GM21390 (cell line): ENCODE measurements around the gene FNDC3A.

ENCODE experiments used
- ATAC-seq: cut with Tn5 transposase; IDR thresholded peaks from one replicate; pipeline ENCODE4 v1.9.1; 2021; ENCODE audit not compliant: unreplicated experiment

The FNDC3A gene

DNA sequence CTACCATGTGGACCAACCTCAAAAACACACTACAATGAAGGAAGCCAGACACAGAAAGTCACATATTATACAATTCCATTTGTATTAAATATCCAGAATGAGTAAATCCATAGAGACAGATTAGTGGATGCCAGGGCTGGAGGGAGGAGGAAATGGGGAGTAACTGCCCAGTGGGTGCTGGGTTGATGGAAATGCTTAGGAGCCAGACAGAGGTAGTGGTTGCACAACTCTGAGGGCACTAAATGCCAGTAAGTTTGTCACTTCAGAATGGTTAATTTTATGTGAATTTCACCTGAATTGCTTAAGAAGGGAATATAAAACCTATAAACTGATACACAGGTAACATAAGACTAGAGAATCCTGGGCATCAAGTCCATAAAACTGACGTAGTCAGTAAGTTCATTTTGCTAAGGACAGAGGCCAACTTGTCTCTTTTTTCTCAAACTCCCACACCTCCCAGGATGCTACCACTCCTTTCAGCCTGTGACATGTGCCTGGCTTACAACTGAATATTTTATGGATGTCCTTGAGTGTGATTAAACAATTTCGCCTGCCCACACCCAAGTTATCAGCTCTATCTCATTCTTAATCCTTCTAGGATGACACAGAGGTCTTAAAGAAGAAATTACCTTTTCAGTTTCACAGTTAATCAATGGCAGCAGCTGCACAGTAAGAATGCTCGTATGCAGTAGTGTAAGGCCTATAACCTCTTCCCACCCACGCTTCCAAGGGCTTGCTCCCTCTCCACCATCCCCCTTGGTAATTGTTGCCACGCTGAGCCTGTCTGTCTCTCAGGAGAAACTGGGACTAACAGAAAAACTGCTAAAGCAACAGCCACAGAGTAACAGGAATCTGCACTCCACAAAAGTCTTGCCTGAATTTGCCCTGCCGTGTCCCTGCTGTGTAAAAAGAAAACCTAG is 238.5 kb downstream of the FNDC3A start:
- ATAC-seq = no peak

DNA sequence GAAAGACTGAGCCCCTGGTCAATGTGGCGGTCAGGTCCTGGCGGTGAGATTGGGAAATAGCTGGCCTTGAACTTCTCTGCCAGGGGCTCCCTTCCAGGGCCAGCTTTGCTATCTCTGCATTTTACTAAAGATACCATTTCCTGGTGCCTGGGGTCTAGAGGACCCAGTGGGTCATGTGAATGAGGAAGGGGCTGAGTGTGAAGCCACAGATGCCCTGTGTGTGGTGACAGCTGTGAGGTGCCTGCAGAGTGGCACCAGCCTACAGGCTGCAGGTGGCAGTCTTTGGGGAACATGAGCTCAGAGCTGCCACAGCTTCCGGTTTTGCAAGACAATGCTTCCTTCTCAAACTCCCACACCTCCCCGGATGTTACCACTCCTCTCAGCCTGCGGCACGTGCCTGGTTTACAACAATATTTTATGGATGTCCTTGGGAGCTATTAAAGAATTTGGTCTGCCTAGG is 239.2 kb downstream of the FNDC3A start:
- peak; percentile 66 for ATAC-seq

DNA sequence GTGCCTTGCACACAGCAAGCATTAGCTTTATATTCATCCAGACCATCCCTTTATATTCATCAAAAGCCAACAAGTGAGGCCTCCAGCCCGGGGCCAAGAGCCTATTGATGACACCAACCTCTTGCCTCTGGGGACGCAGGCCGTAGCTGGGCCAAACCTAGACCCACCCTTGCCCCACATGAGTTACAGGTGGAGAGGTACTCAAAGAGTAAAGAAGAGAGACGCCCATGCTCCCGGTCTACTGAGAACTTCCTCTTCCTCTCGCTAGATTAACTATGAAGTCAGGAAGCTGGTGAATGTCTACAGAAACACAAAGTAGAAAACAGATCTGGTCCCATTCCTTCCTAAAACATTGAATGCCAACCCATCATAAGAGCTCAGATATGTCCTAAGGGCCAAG is 240.6 kb downstream of the FNDC3A start:
- no peak for ATAC-seq

DNA sequence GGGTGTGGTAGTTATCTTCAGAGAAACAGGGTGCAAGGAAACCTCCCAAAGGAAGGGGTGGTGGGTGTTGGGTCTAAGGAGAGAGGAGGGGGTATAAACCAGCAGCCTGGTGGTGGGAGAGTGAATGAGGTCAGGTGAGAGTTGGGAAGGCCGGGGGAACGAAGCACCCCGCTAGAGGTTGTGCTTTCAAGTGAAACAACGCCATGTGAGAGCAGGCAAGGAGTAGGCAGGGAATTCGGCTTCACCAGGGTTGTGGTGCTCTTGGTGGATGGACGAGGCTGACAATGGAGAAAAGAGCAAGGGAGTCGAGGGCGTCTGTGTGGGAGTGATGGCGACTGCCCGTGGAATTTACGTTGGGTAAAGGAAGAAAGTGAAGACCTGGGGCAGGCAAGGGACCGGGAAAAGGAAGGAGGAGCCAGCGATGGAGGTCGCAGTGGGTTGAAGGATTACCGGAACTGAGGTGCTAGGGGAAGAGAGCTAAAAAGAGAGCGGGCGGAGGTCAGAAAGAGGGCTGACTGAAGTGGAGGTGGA is 242.3 kb downstream of the FNDC3A start:
- ATAC-seq = no peak

DNA sequence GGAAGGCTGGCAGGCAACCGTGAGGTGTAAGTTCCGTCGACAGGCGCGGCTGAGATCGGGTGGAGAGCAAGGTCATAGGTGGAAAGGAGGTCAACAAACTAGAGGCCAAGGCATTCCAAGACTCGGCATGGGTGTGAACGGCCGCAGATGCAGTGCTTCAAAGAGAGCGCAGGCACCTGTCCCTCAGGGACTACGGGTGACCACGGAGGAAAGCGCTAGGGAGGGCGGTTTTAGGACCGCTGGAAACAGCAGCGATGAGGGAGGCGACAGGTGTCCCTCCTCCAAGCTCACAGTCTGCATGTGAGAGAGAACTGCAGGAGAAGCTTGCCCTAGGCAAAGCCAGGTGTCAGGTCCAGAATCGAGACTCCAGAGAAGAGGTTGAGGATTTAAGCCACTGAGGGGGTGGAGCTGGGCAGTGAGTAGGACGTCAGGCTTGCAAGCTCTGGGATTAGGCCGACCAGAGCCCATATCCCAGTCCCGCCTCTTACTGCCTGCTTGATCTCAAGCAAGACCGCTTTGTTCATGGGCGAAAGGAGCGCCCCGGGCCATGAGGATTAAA is 242.9 kb downstream of the FNDC3A start:
- ATAC-seq = no peak

DNA sequence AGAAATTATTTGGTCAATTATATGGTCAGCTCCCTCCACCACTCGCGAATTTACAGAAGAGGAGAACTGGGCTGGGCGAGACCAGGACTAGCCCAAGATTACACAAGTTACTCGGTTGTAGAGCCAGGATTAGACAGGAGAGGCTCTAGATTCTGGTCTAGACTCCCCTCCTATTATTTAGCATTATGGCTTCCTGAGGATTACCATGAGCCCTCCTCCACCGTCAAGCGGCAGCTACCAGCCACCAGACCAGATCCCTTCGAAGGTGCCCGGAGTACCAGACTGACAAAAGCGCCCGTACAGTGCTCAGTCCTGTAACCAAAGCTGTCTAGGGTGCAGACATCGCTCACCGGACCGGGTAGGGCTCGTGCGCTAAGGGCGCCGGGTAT is 243.9 kb downstream of the FNDC3A start:
- no peak for ATAC-seq

DNA sequence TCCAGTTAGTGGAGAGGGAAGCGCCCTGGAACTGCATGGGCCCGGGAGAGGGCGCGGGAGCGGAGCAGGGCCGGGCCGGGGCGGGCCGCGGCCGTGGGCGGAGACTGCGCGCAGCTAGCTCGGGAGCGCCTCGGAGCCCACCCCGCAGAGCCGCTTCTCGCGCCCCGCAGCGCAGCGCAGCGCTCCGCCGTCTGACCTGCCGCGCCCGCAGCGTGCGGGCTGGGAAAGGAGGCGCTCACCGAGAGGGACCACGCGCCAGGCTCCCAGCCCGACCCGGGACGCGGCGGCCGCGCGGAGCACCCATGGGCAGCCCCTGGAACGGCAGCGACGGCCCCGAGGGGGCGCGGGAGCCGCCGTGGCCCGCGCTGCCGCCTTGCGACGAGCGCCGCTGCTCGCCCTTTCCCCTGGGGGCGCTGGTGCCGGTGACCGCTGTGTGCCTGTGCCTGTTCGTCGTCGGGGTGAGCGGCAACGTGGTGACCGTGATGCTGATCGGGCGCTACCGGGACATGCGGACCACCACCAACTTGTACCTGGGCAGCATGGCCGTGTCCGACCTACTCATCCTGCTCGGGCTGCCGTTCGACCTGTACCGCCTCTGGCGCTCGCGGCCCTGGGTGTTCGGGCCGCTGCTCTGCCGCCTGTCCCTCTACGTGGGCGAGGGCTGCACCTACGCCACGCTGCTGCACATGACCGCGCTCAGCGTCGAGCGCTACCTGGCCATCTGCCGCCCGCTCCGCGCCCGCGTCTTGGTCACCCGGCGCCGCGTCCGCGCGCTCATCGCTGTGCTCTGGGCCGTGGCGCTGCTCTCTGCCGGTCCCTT is 244.5 kb downstream of the FNDC3A start, which contains the start of gene MLNR:
Gene MLNR (plus strand): TSS at position 303 of the 820 bp plus-strand sequence. CDS start 0 bp downstream, at position 303.
- ATAC-seq = no peak

DNA sequence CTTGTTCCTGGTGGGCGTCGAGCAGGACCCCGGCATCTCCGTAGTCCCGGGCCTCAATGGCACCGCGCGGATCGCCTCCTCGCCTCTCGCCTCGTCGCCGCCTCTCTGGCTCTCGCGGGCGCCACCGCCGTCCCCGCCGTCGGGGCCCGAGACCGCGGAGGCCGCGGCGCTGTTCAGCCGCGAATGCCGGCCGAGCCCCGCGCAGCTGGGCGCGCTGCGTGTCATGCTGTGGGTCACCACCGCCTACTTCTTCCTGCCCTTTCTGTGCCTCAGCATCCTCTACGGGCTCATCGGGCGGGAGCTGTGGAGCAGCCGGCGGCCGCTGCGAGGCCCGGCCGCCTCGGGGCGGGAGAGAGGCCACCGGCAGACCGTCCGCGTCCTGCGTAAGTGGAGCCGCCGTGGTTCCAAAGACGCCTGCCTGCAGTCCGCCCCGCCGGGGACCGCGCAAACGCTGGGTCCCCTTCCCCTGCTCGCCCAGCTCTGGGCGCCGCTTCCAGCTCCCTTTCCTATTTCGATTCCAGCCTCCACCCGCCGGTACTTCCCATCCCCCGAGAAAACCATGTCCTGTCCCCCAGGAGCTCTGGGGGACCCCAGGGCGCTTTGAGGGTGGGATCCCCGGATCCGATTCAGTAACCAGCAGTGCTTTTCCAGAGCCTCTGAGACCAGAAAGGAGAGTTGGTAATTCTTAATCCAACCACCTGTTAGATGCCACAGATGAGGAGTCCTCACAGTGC is 245.3 kb downstream of the FNDC3A start:
- no peak for ATAC-seq

DNA sequence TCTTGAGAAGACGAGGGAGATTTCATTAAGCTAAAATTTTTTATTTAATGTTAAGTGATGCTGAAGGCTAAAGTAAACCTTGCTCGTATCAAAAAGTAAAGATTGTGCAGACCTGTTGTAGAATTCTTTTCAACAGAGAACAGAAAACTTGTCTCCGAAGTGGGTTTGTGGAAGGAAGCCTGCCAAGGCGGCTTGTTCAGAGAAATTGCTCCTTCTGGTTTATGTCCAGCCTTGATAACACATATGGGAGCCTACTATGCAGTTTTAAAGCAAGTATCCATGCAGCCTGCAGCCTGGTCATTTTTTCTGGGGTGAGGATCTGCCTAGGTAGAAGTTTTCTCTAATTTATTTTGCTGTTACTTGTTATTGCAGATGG is 245.9 kb downstream of the FNDC3A start:
- no peak for ATAC-seq

DNA sequence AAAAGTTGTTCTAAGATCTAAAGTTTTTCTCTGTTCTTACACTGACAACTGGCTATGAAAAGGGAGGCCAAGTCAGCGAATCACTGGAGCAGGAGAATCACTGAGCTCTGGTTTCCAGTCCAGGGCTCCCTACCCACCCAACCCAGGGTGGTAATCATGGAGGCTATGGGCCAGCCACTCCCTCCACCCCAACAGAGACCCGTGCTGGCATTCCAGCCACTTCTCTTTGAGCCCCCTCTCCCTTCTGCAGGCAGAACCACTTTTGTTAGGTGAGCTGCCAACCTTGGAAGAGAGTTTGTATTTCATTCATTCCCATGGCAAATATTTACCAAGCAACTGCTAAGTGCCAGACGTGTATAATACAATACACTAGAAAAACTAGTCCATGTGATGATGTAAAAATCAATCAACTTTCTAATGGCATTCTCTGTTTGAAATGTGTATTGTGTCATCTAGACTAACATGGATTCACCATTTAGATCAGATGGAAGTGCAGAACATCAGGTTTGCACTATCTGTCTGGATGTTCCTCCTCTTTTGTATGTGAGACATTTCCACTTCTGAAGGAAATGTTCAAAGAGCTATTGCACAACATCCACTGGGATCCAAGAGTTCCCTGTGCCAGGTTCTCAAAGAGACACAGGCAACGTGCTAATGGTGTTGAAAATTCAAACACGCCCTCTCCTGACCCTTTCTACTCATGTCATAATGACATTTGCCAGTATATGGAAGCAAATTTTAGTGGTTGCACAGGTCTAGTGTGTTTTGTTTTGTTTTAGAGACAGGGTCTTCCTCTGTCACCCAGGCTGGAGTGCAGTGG is 249.7 kb downstream of the FNDC3A start:
- ATAC-seq = no peak

DNA sequence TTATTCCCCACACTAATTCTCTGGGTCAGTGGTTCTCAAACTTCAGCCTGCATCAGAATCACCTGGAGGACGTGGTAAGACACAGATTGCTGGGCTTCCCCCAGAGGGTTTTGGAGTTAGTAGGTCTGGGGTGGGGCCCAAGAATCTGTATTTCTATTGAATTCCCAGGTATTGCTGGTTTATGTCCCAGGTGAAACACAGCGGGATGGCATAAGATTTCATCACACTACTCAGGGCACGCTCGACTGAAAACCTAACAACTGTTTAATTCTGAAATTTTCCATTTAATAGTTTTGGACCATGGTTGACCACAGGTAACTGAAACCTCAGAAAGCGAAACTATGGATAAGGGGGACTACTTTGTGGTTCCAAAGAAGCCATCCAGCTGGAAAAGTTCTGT is 250.9 kb downstream of the FNDC3A start:
- no peak for ATAC-seq

DNA sequence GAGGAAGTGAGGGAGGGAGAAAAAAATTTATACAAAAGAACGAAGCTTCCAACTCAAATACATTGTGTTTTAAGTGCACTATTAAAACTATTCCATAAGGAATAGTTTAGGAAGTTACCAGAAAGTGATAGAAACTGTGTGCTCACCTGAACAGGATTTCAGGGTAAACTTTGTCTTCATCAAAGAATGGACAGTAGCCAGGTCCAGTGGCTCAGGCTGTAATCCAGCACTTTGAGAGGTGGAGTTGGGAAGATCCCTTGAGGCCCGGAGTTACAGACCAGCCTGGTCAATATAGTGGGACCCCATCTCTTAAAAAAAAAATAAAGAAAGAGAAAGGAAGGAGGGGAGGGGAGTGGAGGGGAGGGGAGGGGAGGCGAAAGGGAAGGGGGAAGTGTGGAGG is 259.0 kb downstream of the FNDC3A start:
- ATAC-seq = no peak

DNA sequence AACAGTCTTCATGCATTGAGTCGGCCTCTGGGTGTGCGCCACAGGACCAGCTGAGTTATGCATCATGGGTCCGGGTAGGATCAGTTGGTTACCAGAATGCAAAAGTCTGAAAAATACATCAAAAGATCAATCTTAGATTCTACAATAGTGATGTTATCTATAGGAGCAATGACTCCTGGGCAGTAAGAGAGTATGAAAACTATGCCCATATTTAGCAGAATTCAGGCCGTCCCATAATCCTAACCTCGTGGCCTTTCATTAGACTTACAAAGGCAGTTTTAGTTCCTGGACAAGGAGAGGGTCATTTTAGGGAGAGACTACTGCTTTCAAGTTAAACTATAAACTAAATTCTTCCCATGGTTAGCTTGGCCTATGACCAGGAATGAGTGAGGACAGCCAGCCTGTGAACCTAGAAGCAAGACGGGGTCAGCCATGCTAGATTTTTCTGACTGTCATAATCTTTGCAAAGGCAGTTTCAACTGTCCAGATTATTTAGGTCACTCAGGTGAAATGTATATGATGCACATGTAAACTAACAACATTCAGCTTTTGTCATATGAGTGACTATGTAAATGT is 260.2 kb downstream of the FNDC3A start:
- ATAC-seq = no peak

DNA sequence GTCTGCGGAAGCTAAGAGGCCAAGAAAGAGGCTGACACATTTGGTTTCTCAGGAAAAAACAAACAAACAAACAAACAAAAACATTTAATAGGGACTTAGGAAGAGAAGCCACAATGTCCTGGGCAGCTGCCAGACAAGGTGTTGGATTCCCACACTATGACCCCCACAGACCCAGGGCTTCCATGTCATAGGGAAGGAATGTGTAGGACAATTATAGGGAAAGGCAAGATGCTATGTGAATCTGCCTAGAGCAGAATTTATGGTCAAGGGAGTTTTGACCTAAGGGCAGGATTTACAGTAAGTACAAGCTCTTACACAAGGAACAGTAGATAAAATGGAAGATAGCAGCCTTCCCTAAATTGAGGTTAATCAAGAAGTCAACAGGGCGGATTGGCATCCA is 262.9 kb downstream of the FNDC3A start:
- ATAC-seq = no peak

DNA sequence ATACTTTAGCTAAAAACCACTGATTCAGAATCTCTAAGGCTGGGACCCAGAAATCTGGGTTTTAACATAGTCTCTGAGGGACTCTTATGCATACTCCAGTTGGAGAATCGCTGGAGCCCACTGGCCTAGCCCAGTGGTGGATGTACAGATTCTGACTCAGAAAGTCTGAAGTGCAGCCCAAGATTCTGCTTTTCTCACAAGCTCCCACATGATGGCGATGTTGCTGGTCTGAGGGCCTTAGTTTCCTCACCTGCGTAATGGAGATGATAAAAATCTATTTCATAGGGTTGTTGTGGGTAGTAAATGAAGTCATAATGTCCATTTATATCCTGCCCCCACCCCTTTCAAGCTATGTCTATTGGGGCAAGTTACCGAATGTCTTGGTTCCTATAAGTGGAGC is 264.3 kb downstream of the FNDC3A start:
- ATAC-seq = no peak

DNA sequence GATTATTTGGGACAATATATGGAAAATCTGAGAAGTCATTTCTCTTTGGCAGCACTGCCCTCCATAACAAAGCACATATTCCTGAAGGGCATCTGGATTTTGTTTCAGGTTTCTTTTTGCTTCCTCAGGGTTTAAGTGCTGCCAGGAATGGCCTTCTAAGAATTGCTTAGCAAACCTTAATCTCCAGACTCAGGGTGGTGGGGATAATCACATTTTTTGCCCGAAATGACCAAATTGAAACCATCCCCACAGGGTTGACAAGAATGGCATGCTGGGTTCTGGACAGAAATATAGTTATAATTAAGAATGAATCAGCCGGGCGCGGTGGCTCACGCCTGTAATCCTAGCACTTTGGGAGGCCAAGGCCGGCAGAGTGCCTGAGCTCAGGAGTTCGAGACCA is 265.6 kb downstream of the FNDC3A start:
- no peak for ATAC-seq

DNA sequence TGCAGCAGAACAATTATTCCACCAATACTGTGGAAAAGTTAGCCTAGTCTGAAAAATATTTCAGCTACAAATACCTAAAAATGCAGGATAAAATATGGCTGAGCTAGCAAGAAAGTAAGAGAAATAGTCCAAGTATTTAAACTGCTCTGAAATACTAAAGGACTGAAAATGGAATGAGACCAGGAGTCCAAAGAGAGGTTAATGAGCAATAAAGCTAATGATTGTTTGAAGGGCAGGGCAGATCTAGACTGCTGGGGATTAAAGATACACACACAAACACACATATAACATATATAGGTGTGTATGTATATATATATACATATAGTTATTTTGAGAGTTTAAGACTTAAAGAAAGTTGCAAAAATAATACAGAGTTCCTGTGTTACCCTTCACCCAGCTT is 269.4 kb downstream of the FNDC3A start:
- ATAC-seq = no peak

DNA sequence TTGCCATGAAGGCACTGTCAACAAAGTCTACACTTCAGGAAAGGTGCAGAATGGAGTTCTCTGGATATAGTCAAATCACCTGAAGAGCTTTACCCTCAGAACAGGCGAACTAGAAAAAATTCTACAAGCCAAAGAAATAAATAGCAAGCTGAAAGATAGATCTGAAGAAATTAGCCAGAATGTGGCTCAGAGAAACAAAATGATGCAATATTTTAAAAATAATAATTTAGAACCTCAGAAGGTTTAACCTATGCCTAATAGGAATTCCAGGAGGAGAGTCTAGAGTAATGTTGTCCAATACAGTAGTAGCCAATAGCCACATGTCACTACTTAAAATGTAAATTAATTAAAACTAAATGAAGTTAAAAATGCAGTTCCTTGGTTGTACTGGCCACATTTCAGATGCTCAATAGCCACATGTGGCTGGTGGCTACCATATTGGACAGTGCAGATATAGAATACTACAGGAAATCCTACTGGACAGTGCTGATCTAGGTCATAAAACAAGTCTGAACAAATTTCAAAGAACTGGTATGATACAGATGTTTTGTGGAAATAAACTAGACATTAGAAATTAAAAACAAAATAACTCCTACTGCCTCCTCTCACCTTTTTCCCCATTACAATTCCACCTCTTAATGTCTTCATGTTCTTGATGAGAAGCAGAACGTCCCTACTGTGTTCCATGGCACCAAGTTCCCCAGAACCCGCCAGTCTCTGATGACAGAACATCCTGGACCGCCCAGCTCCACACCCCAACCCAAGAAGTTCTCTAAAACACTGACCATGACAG is 271.3 kb downstream of the FNDC3A start:
- ATAC-seq = peak; percentile 37
